ENCODE results near the gene LY6G6C.

DNA sequence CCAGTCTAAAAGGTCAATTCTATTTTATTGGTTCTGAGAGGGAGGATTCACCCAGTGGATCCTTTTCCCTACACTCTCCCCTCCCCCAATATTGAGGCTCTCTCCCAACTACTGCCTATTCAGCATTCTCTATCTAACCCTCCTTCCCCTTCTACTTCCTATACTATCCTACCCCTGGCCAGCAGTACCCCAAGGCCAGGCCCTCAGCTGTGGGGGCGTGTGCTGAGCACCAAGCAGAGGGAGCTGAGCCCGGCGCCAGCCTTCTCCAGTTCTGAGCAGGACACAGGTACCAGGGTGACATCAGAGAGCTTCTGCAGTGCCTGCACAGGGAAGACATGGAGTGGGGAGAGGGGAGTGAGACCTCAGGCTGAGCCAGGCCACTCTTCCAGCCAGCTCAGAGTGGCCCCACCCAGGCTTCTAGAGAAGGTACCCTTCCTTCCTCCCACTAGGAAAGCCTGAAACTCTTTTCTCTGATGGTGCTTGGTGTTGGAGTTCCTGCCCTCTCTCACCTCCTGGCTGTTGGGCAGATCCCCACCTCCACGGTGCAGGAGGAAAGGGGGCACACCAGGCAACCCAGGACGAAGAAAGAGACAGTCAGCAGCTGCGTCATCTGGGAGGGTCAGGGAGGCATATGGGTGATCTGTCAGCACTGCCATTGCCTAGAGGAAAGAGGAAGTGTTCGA, 5.6 kb upstream of the LY6G6C start:
- TF ChIP-seq BHLHE40 (IDR thresholded peaks at IDR 0.05; ENCODE audit: borderline replicate concordance) (no peak), ARNT (IDR thresholded peaks at IDR 0.05) (no peak)

Measured in HEK293T (cell line).